GM18508 (cell line): ENCODE data around the gene MLX.
"Not testable (repeated sequence)": the region's sequence is repeated elsewhere in the genome, so short reads cannot be mapped to it uniquely, and the experiment has no call there.

Experiments used
- ATAC-seq: cut with Tn5 transposase; IDR thresholded peaks from one replicate; pipeline ENCODE4 v1.9.1; 2021; ENCODE audit warnings: moderate number of reproducible peaks; ENCODE audit not compliant: insufficient read depth, unreplicated experiment

The MLX gene

GRCh38 chr17:42536048-42536371 lies 30.9 kb upstream of the MLX start, which contains the start of gene NAGLU:
Gene NAGLU, plus strand, starts transcription at chr17:42536241. Its CDS starts 32 bp downstream, at chr17:42536273.
- no peak for ATAC-seq

GRCh38 chr17:42536372-42537155 lies 30.3 kb upstream of the MLX start:
- ATAC-seq = no peak

GRCh38 chr17:42537156-42537805 lies 29.6 kb upstream of the MLX start:
- ATAC-seq = no peak

- no peak for ATAC-seq
Measured at GRCh38 chr17:42537826-42538451, 29.0 kb upstream of the MLX start.

- no peak for ATAC-seq
Measured at GRCh38 chr17:42538482-42538881, 28.4 kb upstream of the MLX start.

- ATAC-seq = not testable (repeated sequence)
Measured at GRCh38 chr17:42540558-42540957, 26.3 kb upstream of the MLX start.

- no peak for ATAC-seq
Measured at GRCh38 chr17:42541041-42541833, 25.7 kb upstream of the MLX start.

GRCh38 chr17:42543190-42544079 lies 23.5 kb upstream of the MLX start:
- ATAC-seq = no peak

- ATAC-seq = no peak
Measured at GRCh38 chr17:42544874-42545283, 22.0 kb upstream of the MLX start.

- ATAC-seq = not testable (repeated sequence)
Measured at GRCh38 chr17:42545755-42546505, 21.0 kb upstream of the MLX start.

- ATAC-seq = no peak
Measured at GRCh38 chr17:42547001-42547461, 19.9 kb upstream of the MLX start.

GRCh38 chr17:42547698-42548069 lies 19.2 kb upstream of the MLX start:
- no peak for ATAC-seq

GRCh38 chr17:42548070-42548837 lies 18.6 kb upstream of the MLX start:
- no peak for ATAC-seq

GRCh38 chr17:42548993-42549755 lies 17.7 kb upstream of the MLX start:
- ATAC-seq = no peak

- not testable (repeated sequence) for ATAC-seq
Measured at GRCh38 chr17:42552736-42553135, 14.2 kb upstream of the MLX start, which contains the start of gene HSD17B1. Gene HSD17B1, plus strand, starts transcription at chr17:42552923. Its CDS starts 11 bp downstream, at chr17:42552934.

GRCh38 chr17:42553161-42553818 lies 13.6 kb upstream of the MLX start:
- ATAC-seq = no peak

- no peak for ATAC-seq
Measured at GRCh38 chr17:42553866-42554249, 13.0 kb upstream of the MLX start.
